ENCODE measurements around the gene INSYN1.

The INSYN1 gene

GRCh38 chr15:73686781-73687256 lies 66.3 kb downstream of the INSYN1 start:
- DNase-seq (ENCODE audit: low read depth in 2 of 2) = no peak

- no peak for DNase-seq (ENCODE audit: low read depth in 2 of 2)
Observed at GRCh38 chr15:73685981-73686380, 67.2 kb downstream of the INSYN1 start.

Data from stimulated activated CD8-positive, alpha-beta memory T cell treated with anti-CD3 and anti-CD28 coated beads, Interleukin-7, amount 100 ng/mL, for 1 hour (primary cell).